ENCODE results near the gene MMD2. TPM values are rescaled to one million over a fixed set of nuclear protein-coding genes. Genes with fewer than 3 reads are reported as not detected.

Gene MMD2
- total and polyA plus RNA-seq, 2 donors (not counting 3 experiments of a cell fraction or from before 2014, with no cell fraction given) = not detected

DNA sequence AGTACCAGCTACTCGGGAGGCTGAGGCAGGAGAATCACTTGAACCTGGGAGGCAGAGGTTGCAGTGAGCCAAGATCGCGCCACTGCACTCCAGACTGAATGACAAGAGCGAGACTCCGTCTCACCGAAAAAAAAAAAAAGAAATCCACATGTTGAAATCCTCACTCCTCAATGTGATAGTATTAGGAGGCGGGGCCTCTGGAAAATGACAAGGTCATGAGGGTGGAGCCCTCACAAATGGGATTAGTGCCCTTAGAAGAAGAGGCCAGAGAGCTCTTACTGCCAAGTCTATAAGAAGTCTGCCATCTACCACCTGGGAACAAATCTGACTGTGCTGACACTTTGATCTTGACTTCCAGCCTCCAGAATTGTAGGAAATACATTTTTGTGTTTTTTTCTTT lies 10.6 kb downstream of the MMD2 start:
- Histone ChIP-seq H3K27ac (ENCODE audit: insufficient read depth, low read depth, low read length) (no peak overlapping the region), H3K36me3 (ENCODE audit: control insufficient read depth in 2 of 2, extremely low read depth in 1 of 2, insufficient read depth in 2 of 2, low read length in 2 of 2) (no peaks in the 10 kb centered on the region), H3K4me1 (ENCODE audit: control insufficient read depth, extremely low read depth, insufficient read depth, low read length) (no peaks in the 10 kb centered on the region), H3K4me3 (replicated peaks in 1 of 3; ENCODE audit: insufficient read depth in 1 of 3, low read depth in 1 of 3, low read length in 3 of 3) (no peak overlapping the region), H2AFZ (ENCODE audit: low read depth, low read length) (no peak overlapping the region), H3K9ac (replicated peaks; ENCODE audit: extremely low read depth, insufficient read depth, low read length) (no peak overlapping the region), H3K9me1 (replicated peaks; ENCODE audit: control insufficient read depth, extremely low read depth, insufficient read depth, low read length) (no peaks in the 10 kb centered on the region), H3K79me2 (ENCODE audit: control insufficient read depth, insufficient read depth, low read length) (no peaks in the 10 kb centered on the region), H3K27me3 (ENCODE audit: control insufficient read depth in 2 of 2, insufficient read depth in 2 of 2, low read length in 2 of 2) (no peaks in the 10 kb centered on the region), H3K9me3 (replicated peaks; ENCODE audit: control insufficient read depth, insufficient read depth, low read length) (no peaks in the 10 kb centered on the region), H3K4me2 (ENCODE audit: insufficient read depth, low read length) (no peak overlapping the region), H4K20me1 (replicated peaks; ENCODE audit: control insufficient read depth, extremely low read depth, insufficient read depth, low read length) (no peaks in the 10 kb centered on the region)
- DNase-seq (ENCODE audit: low read depth, low spot score) = no peak
- FAIRE-seq = no peak
- POLR2A ChIA-PET = no interaction called here
- TF ChIP-seq EZH2 (IDR thresholded peaks at IDR 0.05; ENCODE audit: borderline replicate concordance, low read depth, low read length, severe bottlenecking) = no peak
- TF ChIP-seq, protein P1, sequence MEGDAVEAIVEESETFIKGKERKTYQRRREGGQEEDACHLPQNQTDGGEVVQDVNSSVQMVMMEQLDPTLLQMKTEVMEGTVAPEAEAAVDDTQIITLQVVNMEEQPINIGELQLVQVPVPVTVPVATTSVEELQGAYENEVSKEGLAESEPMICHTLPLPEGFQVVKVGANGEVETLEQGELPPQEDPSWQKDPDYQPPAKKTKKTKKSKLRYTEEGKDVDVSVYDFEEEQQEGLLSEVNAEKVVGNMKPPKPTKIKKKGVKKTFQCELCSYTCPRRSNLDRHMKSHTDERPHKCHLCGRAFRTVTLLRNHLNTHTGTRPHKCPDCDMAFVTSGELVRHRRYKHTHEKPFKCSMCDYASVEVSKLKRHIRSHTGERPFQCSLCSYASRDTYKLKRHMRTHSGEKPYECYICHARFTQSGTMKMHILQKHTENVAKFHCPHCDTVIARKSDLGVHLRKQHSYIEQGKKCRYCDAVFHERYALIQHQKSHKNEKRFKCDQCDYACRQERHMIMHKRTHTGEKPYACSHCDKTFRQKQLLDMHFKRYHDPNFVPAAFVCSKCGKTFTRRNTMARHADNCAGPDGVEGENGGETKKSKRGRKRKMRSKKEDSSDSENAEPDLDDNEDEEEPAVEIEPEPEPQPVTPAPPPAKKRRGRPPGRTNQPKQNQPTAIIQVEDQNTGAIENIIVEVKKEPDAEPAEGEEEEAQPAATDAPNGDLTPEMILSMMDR (IDR thresholded peaks at IDR 0.05; ENCODE audit: extremely low read depth in 1 of 2, insufficient read depth in 1 of 2, low read depth in 1 of 2, low read length in 2 of 2) = no peak
- no peak for TF ChIP-seq POLR2AphosphoS5 (IDR thresholded peaks at IDR 0.05; ENCODE audit: insufficient read depth, low read depth, low read length)
- no peak for TF ChIP-seq GATA2 (IDR thresholded peaks at IDR 0.05; ENCODE audit: insufficient read depth, insufficient read length, low read depth, low read length)
- TF ChIP-seq JUN (IDR thresholded peaks at IDR 0.05; ENCODE audit: borderline replicate concordance, insufficient read depth, insufficient read length, low read depth) = no peak
- TF ChIP-seq POLR2A (IDR thresholded peaks at IDR 0.05; ENCODE audit: low read depth, low read length) = no peak
- TF ChIP-seq, protein P2, sequence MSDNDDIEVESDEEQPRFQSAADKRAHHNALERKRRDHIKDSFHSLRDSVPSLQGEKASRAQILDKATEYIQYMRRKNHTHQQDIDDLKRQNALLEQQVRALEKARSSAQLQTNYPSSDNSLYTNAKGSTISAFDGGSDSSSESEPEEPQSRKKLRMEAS (IDR thresholded peaks at IDR 0.05; ENCODE audit: insufficient read depth, insufficient read length) = no peak
- no peak for TF ChIP-seq FOS (IDR thresholded peaks at IDR 0.05; ENCODE audit: borderline replicate concordance, insufficient read depth, low read length)
- no peak for TF ChIP-seq MYC (IDR thresholded peaks at IDR 0.05; ENCODE audit: low read depth, low read length)
- intact Hi-C loops (cut with micrococcal nuclease) (no loop called here), dilution Hi-C loops (cut with MboI; ENCODE audit: extremely low pct_ligation_motif_present, low sequenced_read_pairs) (no loop called here)
- no TSS peak for BruUV-seq (replicated peaks)
- CTCF ChIA-PET = no interaction called here
